OCI-LY7 (cell line): ENCODE results near the gene CDX1.

Experiments used
- EZH2phosphoT487 ChIP-seq: fragments of 200-600 bp; sonication (generic); IDR thresholded peaks from 2 replicates; pipeline ENCODE4 v1.6.1; 2018; ENCODE audit warnings: low read depth, borderline replicate concordance, mild to moderate bottlenecking, mixed run types, antibody characterized with exemption, low read length, moderate library complexity, mixed read lengths
- TF ChIP-seq, protein P1 (sequence below): fragments of 200-600 bp; sonication (generic); conservative IDR thresholded peaks from 2 replicates; pipeline ENCODE4 v1.5.1; 2014; ENCODE audit warnings: mild to moderate bottlenecking, antibody characterized with exemption, low read length, moderate library complexity, mixed read lengths

DNA sequence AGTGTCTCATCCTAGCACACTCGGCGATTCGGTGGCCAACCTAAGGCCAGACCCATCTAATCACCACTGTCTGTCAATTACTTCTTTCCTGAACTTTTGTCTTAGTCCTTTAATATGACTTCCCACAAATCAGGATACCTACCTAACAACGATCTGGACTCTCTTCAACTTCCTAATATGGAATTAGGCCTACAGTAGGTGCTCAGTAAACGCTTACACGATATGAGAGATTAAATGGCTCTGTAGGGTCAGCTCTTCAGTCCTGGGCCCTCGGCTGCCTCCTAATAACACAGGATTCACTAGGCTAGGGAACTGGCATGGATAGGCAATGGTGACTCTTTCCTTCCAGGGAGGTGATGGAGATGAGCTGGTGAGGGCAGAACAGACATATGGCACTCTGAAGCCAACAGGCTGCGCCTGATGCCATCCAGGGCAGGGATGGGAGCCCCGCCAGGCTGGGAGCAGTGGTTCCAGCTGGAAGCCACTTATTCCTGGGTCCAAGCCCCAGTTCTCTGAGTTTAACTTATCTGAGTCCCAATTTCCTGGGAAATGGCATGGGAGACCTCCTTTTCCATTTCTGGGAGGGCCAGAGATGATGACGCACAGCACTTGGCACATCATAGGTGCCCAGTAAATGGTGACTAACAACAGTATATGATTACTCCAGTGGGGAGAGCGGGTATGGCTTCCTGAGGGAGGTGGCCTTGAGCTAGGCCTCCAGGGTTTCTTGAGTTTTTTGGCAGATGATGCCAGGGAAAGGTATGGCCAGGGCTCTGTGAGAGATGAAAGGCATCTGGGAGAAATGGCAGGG, 18.3 kb upstream of the CDX1 start:
- TF ChIP-seq, protein P1, sequence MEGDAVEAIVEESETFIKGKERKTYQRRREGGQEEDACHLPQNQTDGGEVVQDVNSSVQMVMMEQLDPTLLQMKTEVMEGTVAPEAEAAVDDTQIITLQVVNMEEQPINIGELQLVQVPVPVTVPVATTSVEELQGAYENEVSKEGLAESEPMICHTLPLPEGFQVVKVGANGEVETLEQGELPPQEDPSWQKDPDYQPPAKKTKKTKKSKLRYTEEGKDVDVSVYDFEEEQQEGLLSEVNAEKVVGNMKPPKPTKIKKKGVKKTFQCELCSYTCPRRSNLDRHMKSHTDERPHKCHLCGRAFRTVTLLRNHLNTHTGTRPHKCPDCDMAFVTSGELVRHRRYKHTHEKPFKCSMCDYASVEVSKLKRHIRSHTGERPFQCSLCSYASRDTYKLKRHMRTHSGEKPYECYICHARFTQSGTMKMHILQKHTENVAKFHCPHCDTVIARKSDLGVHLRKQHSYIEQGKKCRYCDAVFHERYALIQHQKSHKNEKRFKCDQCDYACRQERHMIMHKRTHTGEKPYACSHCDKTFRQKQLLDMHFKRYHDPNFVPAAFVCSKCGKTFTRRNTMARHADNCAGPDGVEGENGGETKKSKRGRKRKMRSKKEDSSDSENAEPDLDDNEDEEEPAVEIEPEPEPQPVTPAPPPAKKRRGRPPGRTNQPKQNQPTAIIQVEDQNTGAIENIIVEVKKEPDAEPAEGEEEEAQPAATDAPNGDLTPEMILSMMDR: no peak
- no peak for TF ChIP-seq EZH2phosphoT487
